Fibroblast of lung (primary cell): ENCODE results near the gene SCN1B. TPM values are rescaled to one million over a fixed set of nuclear protein-coding genes. Genes with fewer than 3 reads are reported as not detected.

ENCODE experiments used
- DNase-seq, 2 donors: peaks; one replicate each; pipeline versions ENCODE4 v3.0.0 to v3.0.0-alpha.2; 2010; ENCODE audit warnings: low read depth in 2 of 2
- H2AFZ ChIP-seq: 2 replicates; pipeline ENCODE4 v1.5.1; 2012; ENCODE audit warnings: low read length, control low read depth, inconsistent platforms
- H3K27ac ChIP-seq: 2 replicates; pipeline ENCODE4 v1.5.1; 2011; ENCODE audit warnings: low read length, control low read depth; ENCODE audit not compliant: insufficient read depth
- H3K27me3 ChIP-seq: 2 replicates; pipeline ENCODE4 v1.5.1; 2011; ENCODE audit warnings: mild to moderate bottlenecking, low read length; ENCODE audit not compliant: control insufficient read depth, insufficient read depth
- H3K36me3 ChIP-seq: 2 replicates; pipeline ENCODE4 v1.5.1; 2011; ENCODE audit warnings: low read length; ENCODE audit not compliant: control insufficient read depth, insufficient read depth
- H3K4me1 ChIP-seq: 2 replicates; pipeline ENCODE4 v1.5.1; 2011; ENCODE audit warnings: low read length; ENCODE audit not compliant: control insufficient read depth, insufficient read depth; ENCODE audit errors: extremely low read depth
- H3K4me2 ChIP-seq: 2 replicates; pipeline ENCODE4 v1.5.1; 2011; ENCODE audit warnings: low read length, control low read depth; ENCODE audit not compliant: insufficient read depth; ENCODE audit errors: extremely low read depth
- H3K4me3 ChIP-seq, 4 experiments: fragments of 200-600 bp in 1 of 4; sonication (generic) in 1 of 4; replicated peaks in 1 of 4; 2 replicates each; pipeline ENCODE4 v1.5.1; 2011 to 2016; ENCODE audit warnings: low read length in 4 of 4, low read depth in 3 of 4, mild to moderate bottlenecking in 3 of 4, control low read depth in 2 of 4, inconsistent platforms in 1 of 4, mixed read lengths in 1 of 4; ENCODE audit not compliant: insufficient read depth in 1 of 4; ENCODE audit errors: control extremely low read depth in 1 of 4
- H3K79me2 ChIP-seq: 2 replicates; pipeline ENCODE4 v1.5.1; 2012; ENCODE audit warnings: mild to moderate bottlenecking, low read length, inconsistent platforms; ENCODE audit not compliant: control insufficient read depth, insufficient read depth
- H3K9ac ChIP-seq: 2 replicates; pipeline ENCODE4 v1.5.1; 2011; ENCODE audit warnings: mild to moderate bottlenecking, low read length, control low read depth; ENCODE audit not compliant: insufficient read depth
- H3K9me3 ChIP-seq: 2 replicates; pipeline ENCODE4 v1.5.1; 2012; ENCODE audit warnings: low read depth, low read length; ENCODE audit not compliant: control insufficient read depth, insufficient read depth
- H4K20me1 ChIP-seq: 2 replicates; pipeline ENCODE4 v1.5.1; 2011; ENCODE audit warnings: low read length; ENCODE audit not compliant: control insufficient read depth, insufficient read depth; ENCODE audit errors: extremely low read depth
- CTCF ChIP-seq, 2 donors: IDR thresholded peaks in 1 of 2; conservative IDR thresholded peaks in 1 of 2; 1 replicate in 1 of 2; 2 replicates in 1 of 2; pipeline ENCODE4 v1.5.1; 2011 to 2012; ENCODE audit warnings: low read length in 2 of 2, control low read depth in 1 of 2, inconsistent platforms in 1 of 2, low read depth in 1 of 2, mild to moderate bottlenecking in 1 of 2
- EZH2 ChIP-seq: IDR thresholded peaks from 2 replicates; pipeline ENCODE4 v1.5.1; 2012; ENCODE audit warnings: low read length, control low read depth, mild to moderate bottlenecking; ENCODE audit errors: missing control alignments
- polyA minus RNA-seq: library from RNA; depleted of rRNA, polyadenylated mRNA; stranded (reverse); fragments of >200 nt; gene quantifications from 2 replicates; pipeline ENCODE4 v1.2.3, GENCODE V29; 2011; ENCODE audit warnings: low replicate concordance
- polyA plus RNA-seq, 2 donors: library from polyadenylated mRNA; depleted of rRNA in 1 of 2; stranded (reverse) in 1 of 2; unstranded in 1 of 2; fragments of >200 nt; gene quantifications; 2 replicates each; pipeline ENCODE4 v1.2.1, GENCODE V29; 2011 to 2012; ENCODE audit warnings: missing spikeins in 1 of 2
- total RNA-seq: library from RNA; depleted of rRNA; stranded (reverse); fragments of >200 nt; gene quantifications from 2 replicates; pipeline ENCODE4 v1.2.1, GENCODE V29; 2014

The SCN1B gene
- total RNA-seq (14.1 and 14.5 TPM in 2 replicates), polyA plus RNA-seq (11.0 and 17.5 TPM in 2 replicates), polyA minus RNA-seq (12.3 and 35.1 TPM in 2 replicates)
- 12.6 and 21.7 TPM in 2 replicates for polyA plus RNA-seq (2012)

- no peak within 1 kb of the TSS for H3K27ac ChIP-seq
- H3K4me2 ChIP-seq = peak within 1 kb of the TSS; percentile 93
- no peaks in the 10 kb centered on the region for H4K20me1 ChIP-seq
- peak within 1 kb of the TSS; percentile 62 to 66 (median 64) for H3K4me3 ChIP-seq
- TF ChIP-seq CTCF (conservative IDR thresholded peaks at IDR 0.05 in 1 of 2, IDR thresholded peaks at IDR 0.05 in 1 of 2; ENCODE audit: low read depth in 1 of 2, low read length in 2 of 2) (no peak), EZH2 (no peak)
- H3K9me3 ChIP-seq = no peaks in the 10 kb centered on the region
- H3K27me3 ChIP-seq = no peaks in the 10 kb centered on the region
- DNase-seq = peak; percentile 59 to 70
- H2AFZ ChIP-seq = peak within 1 kb of the TSS; percentile 71
- peak within 1 kb of the TSS; percentile 46 for H3K9ac ChIP-seq
- peaks cover 11% of the 10 kb centered on the region for H3K36me3 ChIP-seq
- H3K79me2 ChIP-seq = no peaks in the 10 kb centered on the region
- peaks cover 3% of the 10 kb centered on the region for H3K4me1 ChIP-seq
Measured at GRCh38 chr19:35030257-35031071, at the start of gene SCN1B. SCN1B (plus strand) TSS chr19:35030470; CDS start chr19:35030821, 351 bp downstream.

DNA sequence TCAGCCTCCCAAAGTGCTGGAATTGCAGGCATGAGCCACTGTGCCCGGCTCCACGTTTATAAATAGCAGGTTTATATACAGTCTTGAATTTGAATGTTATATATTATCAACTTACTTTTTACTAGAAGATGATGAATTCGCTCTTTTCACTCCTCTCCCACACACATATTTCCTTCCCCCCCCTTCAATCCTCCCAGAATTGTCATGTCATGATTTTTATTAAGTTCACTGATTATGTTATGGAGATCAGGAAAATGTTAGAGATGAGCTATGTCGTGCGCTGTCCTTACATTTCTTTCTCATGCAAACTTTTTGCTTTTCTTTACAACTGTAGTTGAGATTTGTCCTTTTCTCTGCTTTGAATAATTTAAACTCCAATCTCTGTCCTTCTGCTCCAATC, 48.0 kb upstream of the SCN1B start:
- Histone ChIP-seq H3K4me2 (no peak overlapping the region), H4K20me1 (no peaks in the 10 kb centered on the region), H3K27ac (no peak overlapping the region), H2AFZ (no peak overlapping the region), H3K9ac (no peak overlapping the region), H3K79me2 (no peaks in the 10 kb centered on the region), H3K27me3 (no peaks in the 10 kb centered on the region), H3K9me3 (no peaks in the 10 kb centered on the region), H3K36me3 (no peaks in the 10 kb centered on the region), H3K4me1 (no peaks in the 10 kb centered on the region), H3K4me3 (no peak overlapping the region)
- no peak for TF ChIP-seq EZH2
- no peak for TF ChIP-seq CTCF (conservative IDR thresholded peaks at IDR 0.05 in 1 of 2, IDR thresholded peaks at IDR 0.05 in 1 of 2; ENCODE audit: low read depth in 1 of 2, low read length in 2 of 2)
- DNase-seq = no peak

GRCh38 chr19:34983786-34984185, 46.5 kb upstream of the SCN1B start:
- no peak for DNase-seq
- no peaks in the 10 kb centered on the region for H3K36me3 ChIP-seq
- no peaks in the 10 kb centered on the region for H4K20me1 ChIP-seq
- H3K4me2 ChIP-seq = no peak overlapping the region
- H2AFZ ChIP-seq = no peak overlapping the region
- no peak overlapping the region for H3K4me3 ChIP-seq
- H3K9me3 ChIP-seq = no peaks in the 10 kb centered on the region
- no peaks in the 10 kb centered on the region for H3K27me3 ChIP-seq
- TF ChIP-seq EZH2 = no peak
- no peak for TF ChIP-seq CTCF (conservative IDR thresholded peaks at IDR 0.05 in 1 of 2, IDR thresholded peaks at IDR 0.05 in 1 of 2; ENCODE audit: low read depth in 1 of 2, low read length in 2 of 2)
- no peaks in the 10 kb centered on the region for H3K4me1 ChIP-seq
- H3K27ac ChIP-seq = no peak overlapping the region
- H3K9ac ChIP-seq = no peak overlapping the region
- H3K79me2 ChIP-seq = no peaks in the 10 kb centered on the region
